NCI-H146 treated with DMSO at 0.1 percent for 48 hours (cell line): Measurements from ENCODE around the gene EPHB6.

Experiments
- DNase-seq: peaks from one replicate; lab custom pipeline; 2025; ENCODE audit not compliant: unreplicated experiment; lab: John Stamatoyannopoulos, UW

Gene EPHB6

DNA sequence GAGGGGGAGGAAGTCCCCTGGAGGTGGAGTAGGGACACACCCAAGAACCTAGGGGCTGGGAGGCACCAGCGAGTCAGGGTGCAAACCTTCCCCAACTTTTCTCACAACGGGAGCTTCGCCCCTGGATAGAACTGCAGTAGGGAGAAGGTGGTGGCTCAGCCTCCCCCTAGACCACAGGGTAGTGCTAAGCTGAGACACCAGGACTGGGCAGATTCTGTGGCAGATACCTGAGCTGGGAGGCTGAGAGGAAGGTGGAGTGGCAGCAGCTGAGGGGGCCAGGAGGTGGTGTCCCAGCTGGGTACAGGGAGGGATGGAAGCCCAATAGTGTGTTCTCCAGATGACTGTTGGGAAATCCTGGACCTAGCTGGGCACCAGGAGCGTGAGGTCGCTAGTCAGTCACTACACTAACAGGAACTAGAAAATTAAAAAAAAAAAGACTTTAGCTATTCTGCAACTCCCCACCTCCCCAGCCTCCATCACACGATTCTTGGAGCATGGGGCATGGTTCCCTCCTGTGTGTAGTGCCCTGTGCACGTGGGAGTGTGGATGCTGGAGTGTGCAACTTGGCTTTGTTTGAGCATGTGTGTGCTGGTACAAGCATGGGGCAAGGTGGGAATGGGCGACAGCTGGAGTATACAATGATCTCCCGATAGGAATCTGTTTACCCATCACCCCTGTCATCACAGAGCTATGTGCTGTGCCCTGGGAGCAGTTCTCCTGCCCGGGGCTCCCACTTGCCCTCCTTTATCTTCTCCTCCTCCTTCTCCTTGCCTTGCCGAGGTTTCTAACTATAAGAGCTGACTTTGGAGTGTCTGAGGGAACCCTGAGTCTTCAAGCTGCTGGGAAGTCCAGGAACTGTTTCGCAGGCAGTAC lies 39.5 kb downstream of the EPHB6 start:
- no peak for DNase-seq

DNA sequence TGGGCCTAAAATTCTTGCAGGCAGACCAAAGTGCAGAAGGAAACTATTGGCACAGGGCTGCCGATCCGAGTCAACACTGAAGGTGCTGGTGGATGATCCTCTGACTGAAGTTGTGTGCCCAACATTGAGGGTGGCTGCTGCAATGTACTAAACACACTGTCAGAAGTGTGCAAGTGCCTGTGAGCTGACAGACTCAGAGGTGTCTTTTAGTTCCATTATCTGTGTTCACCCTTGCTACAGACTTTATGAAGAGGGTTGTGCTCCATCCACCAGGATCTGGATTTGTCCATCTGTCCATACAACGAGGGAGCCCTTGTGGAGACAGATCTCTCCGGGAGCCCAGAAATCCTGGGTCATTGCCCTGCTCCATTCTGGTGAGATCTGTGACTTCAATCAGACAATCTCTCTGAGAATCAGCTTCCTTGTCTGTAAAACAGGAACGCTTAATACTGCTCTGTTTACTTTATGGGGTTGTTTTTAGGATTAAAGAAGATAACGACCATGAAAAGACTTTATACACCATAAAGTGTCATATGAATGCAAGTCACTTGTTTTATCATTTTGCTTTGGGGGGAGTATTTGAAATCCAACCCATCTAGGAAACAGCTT lies 40.2 kb downstream of the EPHB6 start:
- DNase-seq = no peak

DNA sequence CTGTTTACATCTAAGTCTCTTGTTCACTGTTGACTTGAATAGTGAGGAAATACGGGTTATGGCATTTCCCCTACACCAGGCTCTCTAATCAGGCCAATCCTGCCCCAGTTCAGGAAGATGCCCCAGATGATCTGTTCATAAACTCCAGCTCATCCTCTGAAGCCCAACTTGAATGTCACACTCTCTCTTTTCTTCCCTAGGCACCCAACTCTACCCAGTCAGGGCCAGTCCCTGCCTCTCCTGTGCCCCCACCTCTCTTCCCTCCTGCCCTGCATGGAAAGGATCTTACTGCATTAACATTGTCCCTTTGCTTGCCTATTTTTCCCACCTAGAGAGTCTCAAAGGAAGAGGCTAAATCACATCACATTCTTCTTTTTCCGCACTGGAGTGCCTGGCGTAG lies 41.3 kb downstream of the EPHB6 start:
- no peak for DNase-seq

DNA sequence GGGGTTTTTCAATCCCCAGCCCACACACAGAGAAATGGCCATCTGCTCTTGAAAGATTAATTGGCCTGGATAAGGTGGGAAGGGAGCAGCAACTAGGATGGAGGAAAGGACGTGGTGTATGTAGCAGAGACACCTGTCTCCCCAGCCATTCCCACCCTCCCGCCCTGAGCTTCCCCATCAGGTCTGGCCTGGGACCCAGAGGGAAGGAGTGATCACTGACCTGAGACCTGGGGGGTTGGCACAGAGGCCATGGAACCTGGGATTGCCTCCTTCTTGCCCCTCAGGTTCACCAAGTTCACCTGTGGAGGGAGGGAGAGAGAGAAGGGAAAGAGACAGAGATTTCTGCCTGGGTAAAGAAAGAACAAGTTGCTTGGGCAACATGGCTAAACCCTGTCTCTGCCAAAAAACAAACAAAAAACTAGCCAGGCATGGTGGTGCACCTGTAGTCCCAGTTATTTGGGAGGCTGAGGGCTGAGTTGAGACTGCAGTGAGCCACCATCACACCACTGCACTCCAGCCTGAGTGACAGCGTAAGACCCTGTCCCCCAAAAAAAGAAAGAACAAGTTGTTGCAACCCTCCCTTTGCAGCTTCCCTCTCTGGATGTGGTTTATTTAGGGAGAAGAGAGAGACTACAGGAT lies 42.0 kb downstream of the EPHB6 start:
- no peak for DNase-seq

- DNase-seq = no peak
These were observed 42.8 kb downstream of the EPHB6 start for GRCh38 chr7:142897691-142898090.

DNA sequence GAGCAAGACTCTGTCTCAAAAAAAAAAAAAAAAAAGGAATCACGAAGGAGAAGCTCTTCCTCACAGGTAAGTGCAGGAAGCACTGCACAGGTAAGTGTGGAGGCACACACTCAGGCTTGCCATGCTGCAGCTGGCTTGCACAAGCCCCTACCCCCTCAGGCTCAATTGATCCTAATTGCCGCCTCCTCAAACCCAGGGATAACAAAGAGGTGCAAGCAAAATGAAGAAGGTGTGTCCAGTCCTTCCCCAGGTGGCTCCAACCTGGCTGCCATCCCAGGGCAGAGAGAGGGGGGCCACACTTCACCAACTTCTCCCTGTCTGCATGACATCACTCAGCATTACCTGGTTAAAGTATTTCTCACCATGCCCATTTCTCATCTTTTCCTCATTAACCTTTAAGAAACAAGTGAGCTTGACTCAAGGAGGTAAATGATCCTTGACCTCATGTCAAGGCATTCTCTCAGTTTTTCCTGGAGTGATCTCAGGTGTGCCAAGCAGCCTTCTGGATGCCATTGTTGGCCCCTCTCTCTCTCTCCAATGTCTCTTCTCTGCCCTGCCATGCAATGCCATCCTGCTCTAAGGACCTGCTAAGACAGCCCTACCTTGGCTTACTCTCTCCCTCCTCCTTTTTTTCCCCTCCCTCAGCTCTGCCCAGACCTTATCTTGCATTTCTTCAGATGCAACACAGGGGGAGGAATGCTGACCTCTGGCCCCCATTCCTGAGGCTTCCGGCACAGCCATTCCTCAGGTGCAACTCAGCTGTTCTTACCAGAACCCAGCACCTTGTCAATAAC lies 43.7 kb downstream of the EPHB6 start:
- DNase-seq = no peak

DNA sequence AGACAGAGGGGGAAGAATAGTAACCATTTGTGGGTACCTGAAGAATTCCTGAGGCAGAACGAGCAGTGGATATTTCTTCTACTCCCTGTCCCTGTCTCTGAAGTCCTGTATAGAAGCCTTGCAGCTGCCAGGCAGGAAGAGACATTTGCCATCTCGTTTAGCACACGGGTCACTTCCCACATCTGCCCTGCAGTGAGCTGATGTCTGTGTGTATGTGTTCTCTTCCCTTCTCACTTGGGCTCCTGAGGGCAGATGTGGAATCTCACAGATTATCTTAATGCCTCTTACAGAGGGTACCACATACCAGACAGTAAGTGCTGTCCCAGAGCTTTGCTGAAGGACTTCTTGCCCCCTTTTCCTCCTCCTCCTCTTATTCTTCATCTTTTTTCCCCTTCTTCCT lies 44.8 kb downstream of the EPHB6 start:
- DNase-seq = no peak

- DNase-seq = no peak
These were observed 46.8 kb downstream of the EPHB6 start for GRCh38 chr7:142901426-142902259.

DNA sequence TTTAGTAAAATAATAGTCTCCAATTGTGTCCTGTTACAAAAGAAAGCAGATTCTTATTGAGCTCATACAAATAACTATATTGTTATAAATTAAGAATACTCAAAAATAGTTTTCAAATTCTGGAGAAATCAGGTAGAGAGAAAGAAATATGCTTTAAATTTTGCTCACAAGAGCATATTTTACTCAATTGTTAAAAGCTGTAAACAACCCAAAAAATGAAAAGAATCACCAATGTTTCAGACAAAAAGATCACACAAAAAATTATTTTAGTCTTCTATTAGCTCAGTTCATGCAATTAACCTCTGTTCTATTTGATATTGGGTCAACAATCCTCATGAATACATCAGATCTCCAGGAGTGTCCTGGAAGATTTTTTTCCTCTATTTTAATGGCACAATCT lies 49.3 kb downstream of the EPHB6 start:
- DNase-seq = no peak

DNA sequence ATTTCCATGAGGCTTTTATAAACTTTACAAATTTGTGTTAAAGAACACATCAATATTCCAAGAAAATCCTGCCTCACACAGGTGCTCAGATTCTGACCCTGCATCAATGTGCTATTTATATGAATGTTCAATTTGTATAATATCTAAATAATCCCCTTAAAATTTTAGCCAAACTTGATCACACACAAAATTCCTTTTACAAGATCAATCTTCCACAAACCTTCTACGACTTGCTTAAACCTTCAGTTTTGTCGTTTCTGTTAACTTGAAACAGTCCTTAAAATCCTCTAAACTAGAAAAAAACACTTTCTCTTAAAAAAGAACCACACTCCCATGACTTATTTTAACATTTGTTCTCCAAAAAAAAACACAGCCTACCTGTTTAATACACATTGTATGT lies 50.9 kb downstream of the EPHB6 start:
- no peak for DNase-seq

- no peak for DNase-seq
These were observed 51.8 kb downstream of the EPHB6 start for GRCh38 chr7:142906643-142907042.

DNA sequence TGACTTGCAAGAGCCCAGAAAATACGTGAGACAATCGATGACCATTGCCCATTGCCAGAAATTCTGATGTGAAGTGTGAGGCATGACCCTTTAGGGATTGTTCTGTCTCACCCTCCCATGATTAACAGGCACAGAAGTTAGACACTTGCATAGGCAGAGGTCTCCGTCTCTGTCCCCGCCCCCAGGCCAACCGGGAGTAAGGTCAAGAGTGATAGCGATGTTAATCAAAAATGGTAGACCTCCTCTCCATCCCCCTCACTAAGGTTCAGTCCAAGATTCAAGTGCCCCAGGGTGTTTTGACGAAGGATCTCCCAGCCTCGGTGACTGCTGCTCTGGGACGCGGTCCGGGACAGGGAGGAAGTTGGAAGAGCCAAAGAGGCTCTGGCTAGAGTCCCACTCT lies 53.4 kb downstream of the EPHB6 start:
- no peak for DNase-seq

GRCh38 chr7:142908921-142909890 lies 54.3 kb downstream of the EPHB6 start:
- no peak for DNase-seq

- no peak for DNase-seq
These were observed 55.2 kb downstream of the EPHB6 start for GRCh38 chr7:142910031-142910433.

GRCh38 chr7:142910481-142910880 lies 55.6 kb downstream of the EPHB6 start:
- DNase-seq = no peak

GRCh38 chr7:142913051-142913450 lies 58.2 kb downstream of the EPHB6 start:
- DNase-seq = no peak

- DNase-seq = no peak
These were observed 58.7 kb downstream of the EPHB6 start for GRCh38 chr7:142913566-142913965.

- DNase-seq = no peak
These were observed 59.2 kb downstream of the EPHB6 start for GRCh38 chr7:142914121-142914520.

- no peak for DNase-seq
These were observed 60.4 kb downstream of the EPHB6 start for GRCh38 chr7:142915315-142915714.
